HG03520 (cell line): Measurements from ENCODE around the gene PPP1R3C.

Source experiments
- ATAC-seq: cut with Tn5 transposase; IDR thresholded peaks from one replicate; pipeline ENCODE4 v1.9.1; 2021; ENCODE audit warnings: mild to moderate bottlenecking, moderate library complexity; ENCODE audit not compliant: unreplicated experiment

The PPP1R3C gene

DNA sequence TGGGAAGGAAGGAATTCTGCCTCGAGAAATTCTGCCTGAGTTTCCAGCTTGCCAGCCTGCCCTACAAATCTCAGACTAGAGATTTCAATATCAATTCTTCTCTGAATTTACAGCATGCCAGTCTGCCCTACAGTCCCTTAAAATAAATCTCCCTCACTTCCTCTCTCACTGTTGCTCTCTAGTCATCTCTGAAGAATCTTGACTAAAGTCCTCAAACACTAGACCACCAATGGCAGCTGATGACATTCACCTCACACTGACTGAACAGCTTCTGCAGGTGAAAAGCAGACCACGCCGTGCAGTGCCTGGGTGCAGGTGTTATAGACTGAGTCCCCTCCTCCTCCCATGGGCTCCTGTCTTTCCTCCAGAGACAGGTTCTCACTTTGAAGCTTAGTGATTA lies 30.4 kb downstream of the PPP1R3C start:
- no peak for ATAC-seq

DNA sequence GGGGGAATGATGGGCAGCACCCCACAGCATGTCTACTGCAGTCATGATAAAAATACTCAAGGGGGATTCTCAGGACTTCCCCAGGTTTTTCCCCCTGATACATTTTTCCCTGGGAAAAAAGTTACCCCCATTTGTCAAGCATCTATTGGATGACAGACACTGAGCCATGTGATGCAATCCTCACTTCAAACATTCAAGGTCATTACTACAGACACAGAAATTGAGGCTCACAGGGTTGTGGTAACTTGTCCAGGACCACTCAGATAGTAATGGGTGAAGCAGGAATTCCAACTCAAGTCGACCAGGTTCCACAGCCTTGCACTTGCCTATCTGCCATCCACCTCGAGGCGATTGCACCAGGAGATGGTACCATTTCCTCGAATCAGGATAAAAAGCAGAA lies 31.7 kb downstream of the PPP1R3C start:
- no peak for ATAC-seq

DNA sequence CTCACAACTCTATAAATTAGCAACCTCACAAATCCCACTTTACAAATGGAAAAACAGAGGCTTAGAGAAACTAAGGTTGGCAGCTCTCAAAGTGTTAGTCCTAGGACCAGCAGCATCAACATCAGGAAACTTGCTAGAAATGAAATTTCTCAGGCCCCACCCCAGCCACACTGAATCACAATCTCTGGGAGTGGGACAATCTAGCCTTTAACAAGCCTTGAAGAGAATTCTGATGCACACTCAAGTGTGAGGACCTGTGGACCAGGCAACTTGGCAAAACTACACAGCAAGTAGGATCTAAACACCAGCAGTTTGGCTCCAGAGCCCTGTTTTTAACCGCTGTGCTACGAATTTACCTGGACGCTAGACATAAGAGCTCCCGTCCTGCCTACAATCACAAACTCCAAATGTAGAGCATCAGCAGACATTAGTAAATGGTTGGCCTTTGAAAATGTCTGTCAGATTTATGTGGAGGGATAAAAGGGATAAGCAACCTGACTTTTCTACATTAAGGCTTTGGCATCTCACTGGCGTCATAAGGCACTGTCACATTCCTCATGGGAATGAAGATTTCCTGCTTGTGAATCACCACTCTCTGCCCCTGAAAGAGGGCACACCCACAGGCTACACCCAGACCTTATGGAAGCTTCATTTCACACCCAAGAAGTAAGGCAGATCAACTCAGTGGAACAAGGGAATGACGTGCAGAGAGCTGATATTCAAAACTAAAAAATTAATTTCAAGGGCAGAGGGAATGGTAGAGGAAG lies 34.5 kb downstream of the PPP1R3C start:
- ATAC-seq = no peak

DNA sequence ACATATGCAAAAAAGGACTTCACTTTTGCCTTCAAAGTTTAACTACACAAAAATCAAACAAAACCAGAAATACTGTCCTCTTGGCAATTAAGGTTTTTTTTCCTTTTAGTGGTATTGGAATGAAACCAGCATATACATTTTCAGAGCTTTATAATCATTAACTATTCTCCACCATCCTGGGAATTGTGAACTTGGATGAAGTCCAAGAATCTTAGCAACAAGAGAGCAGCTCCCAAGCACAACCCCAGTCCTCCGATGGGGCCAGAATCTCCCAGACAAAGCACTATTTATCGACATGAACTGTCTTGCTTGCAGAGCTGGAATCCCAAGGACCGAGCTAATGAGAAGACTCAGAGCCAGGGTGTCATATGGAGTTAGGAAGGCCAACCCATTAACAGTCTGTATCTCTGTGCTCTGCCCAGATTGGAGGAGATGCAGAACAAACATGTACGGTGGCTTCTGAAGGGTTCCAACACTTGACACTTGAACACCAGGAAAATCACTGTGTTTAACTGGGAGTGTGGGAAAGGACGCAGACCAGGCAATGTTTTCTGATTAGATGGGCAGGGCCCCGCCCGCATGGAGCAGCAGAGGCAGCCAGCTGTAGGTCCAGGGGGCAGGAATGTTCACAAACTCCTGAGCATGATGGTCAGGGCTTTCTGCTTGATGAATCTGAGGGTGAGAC lies 35.5 kb downstream of the PPP1R3C start:
- no peak for ATAC-seq

DNA sequence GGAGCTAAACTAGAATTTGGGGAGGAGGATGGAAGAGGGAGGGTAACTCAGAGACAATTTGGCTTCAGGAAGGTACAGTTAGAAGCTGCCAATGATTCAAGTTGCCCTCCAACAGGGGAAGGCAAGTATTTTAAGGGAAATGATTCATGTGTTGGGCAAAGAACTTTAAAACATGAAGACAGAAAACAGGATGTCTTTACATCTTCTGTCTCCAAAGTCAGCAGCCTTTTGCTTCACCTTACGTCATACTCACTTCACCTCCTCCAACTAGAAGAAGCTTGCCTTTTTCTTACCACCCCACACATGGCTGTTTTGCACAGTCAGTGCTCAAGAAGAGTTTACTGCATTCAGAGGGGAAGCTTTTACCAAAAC lies 36.1 kb downstream of the PPP1R3C start:
- no peak for ATAC-seq

DNA sequence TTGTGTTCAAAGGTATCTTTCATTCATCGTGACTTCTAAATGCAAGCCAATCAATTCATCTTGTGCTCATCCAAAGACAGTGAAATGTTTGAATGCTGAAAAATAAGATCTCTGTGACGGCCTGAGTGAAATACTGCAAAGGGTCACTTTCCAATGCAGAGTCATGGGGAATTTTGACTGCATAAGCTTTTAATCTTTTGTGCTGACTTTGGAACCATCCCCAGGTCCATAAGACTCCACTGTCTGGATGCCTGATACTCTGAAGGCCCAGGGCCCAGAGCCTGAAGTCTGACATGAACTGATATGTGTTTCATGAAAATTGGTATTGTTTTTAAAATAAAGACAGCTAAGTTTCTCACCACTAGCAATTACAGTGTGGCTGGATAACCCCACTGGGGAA lies 39.0 kb downstream of the PPP1R3C start:
- ATAC-seq = no peak

DNA sequence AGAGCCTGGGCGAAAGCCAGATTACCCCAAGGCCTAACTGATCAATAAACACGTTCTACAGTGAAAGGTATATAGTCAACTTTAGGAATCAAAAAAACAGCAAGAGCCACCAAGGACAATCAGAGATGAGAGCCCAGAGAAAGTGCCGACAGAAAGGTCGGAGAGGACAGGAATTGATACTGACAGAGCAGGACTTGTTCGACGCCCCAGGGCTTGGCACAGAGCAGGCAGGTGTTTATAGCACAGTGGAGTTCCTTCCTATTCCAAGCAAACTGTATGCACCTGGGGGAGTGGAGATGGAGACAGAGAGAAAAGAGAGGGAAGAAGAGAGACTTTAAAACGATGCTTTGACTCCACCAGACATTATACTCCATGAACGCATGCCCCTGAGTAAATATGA lies 39.5 kb downstream of the PPP1R3C start:
- ATAC-seq = no peak

DNA sequence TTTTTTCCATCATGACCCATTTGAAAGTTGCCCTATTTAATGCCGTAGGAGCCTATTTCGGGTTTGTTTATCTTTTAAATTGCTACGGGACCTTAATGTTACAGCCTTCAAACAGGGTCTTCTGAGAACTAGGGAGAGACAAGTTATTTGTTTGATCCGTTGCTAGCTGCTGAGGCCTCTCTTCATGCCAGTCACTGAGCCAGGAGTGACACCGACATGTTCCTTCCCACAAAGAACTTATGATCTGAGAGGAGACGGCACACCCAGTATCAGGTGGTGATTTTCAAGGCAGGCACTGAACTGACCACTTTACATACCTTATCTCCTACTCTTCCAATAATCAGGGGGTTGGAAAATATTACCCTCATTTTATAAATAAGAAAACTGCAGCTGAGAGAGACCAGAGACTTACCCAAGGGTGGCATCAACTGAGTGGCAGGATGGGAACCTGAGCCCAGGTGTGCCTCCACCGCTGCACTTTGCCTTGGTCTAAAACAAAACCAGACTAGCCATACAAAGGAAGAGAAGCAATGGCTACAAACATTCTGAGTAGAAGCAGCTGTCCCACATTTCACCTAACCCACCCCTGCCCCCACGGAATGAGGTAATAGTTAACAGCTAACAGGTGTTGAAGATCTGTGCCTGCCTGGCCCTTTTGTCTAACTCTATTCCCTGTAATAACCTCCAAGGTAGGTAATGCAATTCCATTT lies 40.5 kb downstream of the PPP1R3C start:
- no peak for ATAC-seq

DNA sequence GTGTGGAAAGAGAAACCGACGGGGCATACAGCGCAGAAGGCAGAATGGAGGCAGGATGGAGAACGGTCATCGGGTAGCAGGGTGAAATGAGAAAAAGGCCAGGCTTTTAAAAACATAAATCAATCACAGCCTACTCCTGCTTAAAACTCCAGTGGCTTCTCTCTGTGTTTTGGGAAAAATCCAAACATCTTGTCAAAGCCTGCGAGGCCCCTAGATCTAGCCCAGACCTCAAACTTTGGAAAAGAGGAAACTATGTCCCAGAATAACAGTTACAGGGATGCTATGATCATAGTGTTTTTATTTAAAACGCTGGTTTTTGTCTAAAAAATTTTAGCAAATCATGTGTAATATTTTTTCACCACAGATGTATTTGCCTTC lies 41.1 kb downstream of the PPP1R3C start:
- no peak for ATAC-seq

DNA sequence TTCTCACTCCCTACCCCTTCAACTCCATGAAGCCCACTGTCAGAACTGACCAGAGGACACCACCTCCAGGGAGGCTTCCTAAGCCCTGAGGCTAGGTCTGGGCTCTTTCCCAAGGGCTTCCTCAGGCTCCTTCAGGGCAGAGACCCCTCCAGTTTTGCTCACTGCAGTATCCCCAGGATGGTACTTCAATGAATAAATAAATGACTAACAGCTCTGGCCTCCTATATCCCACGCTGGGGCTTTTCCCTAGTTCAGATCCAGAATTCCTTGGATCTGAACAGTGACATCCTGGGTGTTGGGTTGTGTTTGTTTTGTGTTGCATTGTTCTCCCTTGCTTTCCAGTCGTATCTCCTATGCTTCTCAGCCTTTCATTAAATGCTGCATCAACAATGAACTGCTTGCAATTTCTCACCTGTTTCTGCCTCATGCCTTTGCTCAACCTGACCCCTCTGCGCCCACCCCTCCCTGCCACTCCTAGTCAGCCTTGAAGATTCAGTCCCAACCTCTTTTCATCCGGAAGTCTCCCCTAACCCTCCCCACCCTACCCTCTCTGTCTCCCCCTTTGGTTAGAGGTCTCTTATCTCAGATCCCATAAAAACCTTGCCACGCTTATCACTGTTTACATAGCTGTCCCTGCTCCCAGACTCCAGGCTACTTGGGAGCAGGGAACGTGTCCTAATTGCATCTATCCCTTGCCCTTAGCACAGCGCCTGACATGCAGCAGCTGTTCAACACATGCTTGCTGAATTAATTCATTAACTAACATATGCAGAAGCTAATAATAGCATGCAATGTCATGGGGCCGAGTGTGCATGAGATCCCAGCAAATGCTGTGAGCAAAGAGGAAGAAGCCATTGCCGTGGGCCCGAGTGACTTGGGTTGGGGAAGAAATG lies 41.7 kb downstream of the PPP1R3C start:
- ATAC-seq = no peak

DNA sequence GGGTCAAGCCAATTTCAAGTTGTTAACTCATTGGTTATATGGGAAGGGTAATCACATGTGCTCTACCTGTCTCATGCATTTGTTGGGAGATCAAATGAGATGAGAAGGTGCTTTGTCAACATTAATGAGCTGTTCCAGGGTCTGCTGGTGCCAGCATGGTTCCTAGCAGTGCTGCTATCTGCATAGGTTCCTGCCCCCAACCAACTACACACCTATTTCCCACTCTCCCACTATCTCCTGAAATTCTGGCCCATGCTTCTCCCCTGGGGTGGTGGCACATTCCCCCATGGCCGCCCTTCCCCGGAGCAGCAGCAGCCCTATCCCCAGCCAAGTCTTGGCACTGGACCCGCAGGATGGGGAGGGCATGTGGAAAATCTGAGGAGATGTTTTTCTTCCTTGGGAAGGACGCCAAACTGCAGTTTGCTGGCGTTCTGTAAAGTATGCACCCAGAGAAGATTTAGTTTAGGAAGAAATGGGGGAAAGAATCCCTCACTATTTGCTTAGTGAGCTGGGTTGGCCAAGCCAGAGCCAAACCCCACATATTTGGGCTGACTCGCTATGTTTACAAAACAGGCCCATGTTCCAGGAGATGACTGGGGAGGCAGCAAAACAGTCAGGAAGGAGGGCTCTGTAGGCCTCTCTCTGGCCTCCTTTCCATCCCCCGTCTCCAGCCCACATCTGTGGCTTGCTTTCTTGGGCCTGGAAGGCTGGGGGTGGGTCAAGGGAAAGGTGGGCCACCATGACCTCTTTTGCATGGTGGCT lies 42.5 kb downstream of the PPP1R3C start:
- ATAC-seq = no peak

DNA sequence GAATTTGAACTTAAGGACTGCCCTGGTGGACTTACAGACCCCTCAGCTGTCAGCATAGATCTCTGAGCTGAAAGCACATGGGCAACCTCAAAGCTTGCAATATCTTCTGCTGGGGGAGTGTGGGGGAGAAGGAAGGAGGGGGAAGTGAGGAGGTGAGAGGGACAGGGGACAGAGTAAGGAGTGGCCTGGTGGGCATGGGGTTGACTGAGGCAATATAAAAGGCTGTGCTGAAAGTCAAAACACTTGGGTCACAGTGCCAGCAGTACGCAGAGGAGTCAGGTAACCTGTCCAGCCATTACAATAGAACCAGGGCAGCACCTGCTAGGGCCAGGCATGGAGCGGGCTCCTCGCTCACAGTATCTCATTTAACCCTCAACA lies 43.2 kb downstream of the PPP1R3C start:
- ATAC-seq = no peak

DNA sequence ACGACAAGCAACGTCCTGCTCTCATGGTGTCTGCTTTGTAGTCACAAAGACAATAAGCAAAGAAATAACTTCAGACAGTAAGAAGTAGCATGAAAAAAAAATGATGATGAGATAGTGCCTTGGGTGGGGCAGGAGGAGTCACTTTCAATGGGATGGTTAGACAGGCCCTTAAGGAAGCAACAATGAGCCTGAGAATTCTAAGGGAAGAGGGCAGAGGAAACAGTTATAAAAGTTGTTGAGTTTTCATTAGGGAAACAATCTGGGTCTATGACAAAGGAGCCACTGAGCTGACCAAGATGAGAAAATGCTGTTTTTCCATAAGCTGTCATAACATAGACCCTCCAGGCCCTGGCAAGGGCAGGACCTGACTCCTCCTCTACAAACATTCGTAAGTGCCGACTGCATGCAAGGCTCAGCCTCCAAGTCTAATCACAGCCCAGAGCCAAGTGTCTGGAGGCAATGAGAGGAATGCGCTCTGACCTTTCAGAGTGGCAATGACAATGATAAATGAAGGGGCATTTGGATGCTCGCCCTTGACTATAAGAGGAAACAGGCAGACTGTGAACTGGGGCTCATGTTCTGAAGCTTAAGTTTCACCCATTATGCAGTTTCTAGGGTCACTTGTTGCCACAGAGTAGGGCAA lies 43.7 kb downstream of the PPP1R3C start:
- no peak for ATAC-seq

DNA sequence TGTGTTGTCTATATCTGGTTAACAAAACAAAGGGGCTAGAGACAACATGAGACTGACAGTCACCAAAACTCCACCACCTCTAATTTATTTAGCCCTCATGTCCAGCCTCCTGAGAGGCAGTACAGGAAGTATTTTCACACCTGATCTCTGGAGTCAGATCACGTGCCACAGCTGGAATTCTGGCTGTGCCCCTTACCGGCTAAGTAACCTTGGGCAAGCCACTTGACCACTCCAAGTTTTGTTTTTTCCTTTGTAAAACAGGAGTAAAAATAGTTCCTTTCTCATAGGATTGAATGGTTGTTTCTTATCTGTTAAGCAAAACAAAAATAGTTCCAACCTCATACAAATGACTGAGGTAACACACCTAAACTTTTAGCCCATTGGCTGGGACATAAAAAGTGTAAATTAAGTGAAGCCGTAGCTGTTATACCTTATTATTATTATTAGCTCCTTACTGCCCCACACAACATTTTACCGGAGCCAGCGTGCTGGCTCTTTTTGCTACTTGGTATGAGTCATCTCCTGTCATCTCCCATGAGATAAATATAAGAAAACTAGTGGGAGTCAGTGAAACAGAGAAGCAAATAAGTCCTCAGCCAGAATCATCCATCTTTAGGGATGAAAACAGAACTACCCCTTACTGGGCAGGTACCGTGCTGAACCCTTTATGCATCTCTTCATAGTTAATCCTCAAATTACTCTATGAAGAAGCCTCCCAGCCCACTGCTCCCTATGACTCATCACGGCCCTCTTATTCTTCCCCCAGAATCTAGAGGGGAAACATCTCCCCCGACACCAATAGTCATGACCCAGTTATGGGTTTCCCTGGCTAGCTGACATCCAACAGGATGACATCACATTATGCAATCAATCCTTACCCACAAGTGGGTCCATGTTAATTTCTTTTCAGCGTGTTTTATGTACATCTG lies 44.9 kb downstream of the PPP1R3C start:
- ATAC-seq = no peak

DNA sequence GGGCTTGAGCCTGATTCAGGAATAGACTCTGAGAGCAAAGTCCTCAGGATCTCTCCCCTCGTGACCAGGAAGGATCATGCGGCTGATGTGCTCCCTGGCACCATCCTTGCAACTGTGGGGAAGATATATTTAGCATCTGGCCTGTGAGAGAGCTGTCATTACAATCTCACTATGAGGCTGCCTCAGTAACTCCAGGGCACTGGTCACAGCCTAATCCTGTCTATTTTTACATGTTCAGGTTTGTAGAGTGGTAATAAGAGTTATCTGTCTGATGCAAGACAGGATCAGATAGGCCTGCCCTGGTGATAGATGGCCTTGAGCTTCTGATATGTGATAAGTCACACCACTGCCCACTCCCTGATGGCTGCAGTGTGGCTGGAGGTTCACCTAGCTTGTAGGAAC lies 50.7 kb downstream of the PPP1R3C start:
- ATAC-seq = no peak

DNA sequence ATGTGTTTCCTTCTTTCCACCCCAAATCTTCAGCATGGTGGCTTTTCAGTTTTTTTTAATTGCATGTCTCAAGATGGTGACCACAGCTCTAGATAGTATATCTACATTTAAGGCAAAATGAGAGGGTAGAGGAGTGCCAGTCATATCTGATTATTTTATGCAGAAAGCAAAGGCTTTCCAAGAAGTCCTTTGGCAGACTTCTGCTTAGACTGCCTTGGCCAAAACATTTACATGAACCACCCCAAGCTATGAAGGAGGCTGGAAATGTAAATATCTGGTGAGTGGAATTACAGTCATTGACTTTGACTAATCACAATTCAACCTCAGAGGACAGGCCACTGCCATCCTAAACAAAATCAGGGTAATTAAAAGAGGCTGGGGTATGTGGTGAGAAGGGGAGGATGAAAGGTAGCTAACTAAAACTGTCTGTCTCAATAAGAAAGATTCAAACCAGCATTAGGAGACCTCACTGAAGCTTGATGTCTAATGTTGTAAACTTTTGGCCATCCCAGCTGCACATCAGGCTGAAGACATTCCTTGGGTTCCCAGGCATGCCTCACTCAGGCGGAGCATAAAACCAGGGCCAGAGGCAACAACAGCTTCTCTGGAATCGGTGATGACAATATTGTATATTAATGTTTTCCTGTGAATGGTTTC lies 53.4 kb downstream of the PPP1R3C start:
- ATAC-seq = no peak
